Fibroblast of upper back skin (primary cell): ENCODE measurements around the gene IER5.

Experiments used
- DNase-seq: peaks from one replicate; pipeline ENCODE4 v3.0.0-alpha.2; 2013

Gene IER5

GRCh38 chr1:181116819-181117390, 28.4 kb downstream of the IER5 start:
- no peak for DNase-seq

GRCh38 chr1:181117648-181118449, 29.3 kb downstream of the IER5 start:
- DNase-seq = no peak

GRCh38 chr1:181119093-181119989, 30.8 kb downstream of the IER5 start:
- DNase-seq = no peak

- no peak for DNase-seq
Measured at GRCh38 chr1:181120924-181121323, 32.4 kb downstream of the IER5 start.

- DNase-seq = no peak
Measured at GRCh38 chr1:181121498-181121897, 33.0 kb downstream of the IER5 start.

- DNase-seq = no peak
Measured at GRCh38 chr1:181122222-181122621, 33.7 kb downstream of the IER5 start.

GRCh38 chr1:181123173-181123572, 34.7 kb downstream of the IER5 start:
- DNase-seq = no peak

GRCh38 chr1:181124291-181124751, 35.8 kb downstream of the IER5 start:
- DNase-seq = no peak

GRCh38 chr1:181126289-181126688, 37.8 kb downstream of the IER5 start:
- no peak for DNase-seq

- no peak for DNase-seq
Measured at GRCh38 chr1:181126871-181127587, 38.5 kb downstream of the IER5 start.

- DNase-seq = no peak
Measured at GRCh38 chr1:181127898-181128453, 39.5 kb downstream of the IER5 start.

- DNase-seq = no peak
Measured at GRCh38 chr1:181128592-181129497, 40.3 kb downstream of the IER5 start.

- no peak for DNase-seq
Measured at GRCh38 chr1:181129771-181130606, 41.5 kb downstream of the IER5 start.

GRCh38 chr1:181131255-181131941, 42.9 kb downstream of the IER5 start:
- no peak for DNase-seq

GRCh38 chr1:181133441-181133951, 45.0 kb downstream of the IER5 start:
- DNase-seq = no peak

GRCh38 chr1:181133969-181134418, 45.5 kb downstream of the IER5 start:
- DNase-seq = no peak

GRCh38 chr1:181134543-181135436, 46.3 kb downstream of the IER5 start:
- peak; percentile 77 for DNase-seq

GRCh38 chr1:181135437-181135731, 46.9 kb downstream of the IER5 start:
- peak; percentile 64 for DNase-seq
